HepG2 (cell line): ENCODE results near the gene ETFA.

Experiments used
- CENPX ChIP-seq: sonication (generic); formaldehyde crosslinking; IDR thresholded peaks from 2 replicates; pipeline ENCODE4 v1.9.0; 2021; ENCODE audit warnings: mild to moderate bottlenecking, missing genetic modification reagents, moderate library complexity
- CTCF ChIP-seq: sonication (generic); formaldehyde crosslinking; IDR thresholded peaks from 2 replicates; pipeline ENCODE4 v1.5.0; 2020; ENCODE audit warnings: mild to moderate bottlenecking, missing genetic modification reagents, moderate library complexity
- HNRNPUL1 ChIP-seq: fragments of 200-400 bp; formaldehyde crosslinking; IDR thresholded peaks from 2 replicates; pipeline ENCODE4 v1.6.1; 2017; ENCODE audit warnings: low read depth, mild to moderate bottlenecking, low read length, moderate library complexity
- ISL2 ChIP-seq: sonication (generic); formaldehyde crosslinking; IDR thresholded peaks from 2 replicates; pipeline ENCODE4 v1.5.0; 2020; ENCODE audit warnings: missing genetic modification reagents
- MTA3 ChIP-seq: sonication (generic); formaldehyde crosslinking; IDR thresholded peaks from 2 replicates; pipeline ENCODE4 v1.4.0; 2020; ENCODE audit warnings: missing genetic modification reagents
- NFYB ChIP-seq: sonication (generic); formaldehyde crosslinking; IDR thresholded peaks from 2 replicates; pipeline ENCODE4 v1.4.0; 2020; ENCODE audit warnings: missing genetic modification reagents
- PRDM10 ChIP-seq: sonication (generic); formaldehyde crosslinking; IDR thresholded peaks from 2 replicates; pipeline ENCODE4 v1.4.0; 2020; ENCODE audit warnings: low read depth, missing genetic modification reagents
- RNF219 ChIP-seq: sonication (generic); formaldehyde crosslinking; IDR thresholded peaks from 2 replicates; pipeline ENCODE4 v1.5.0; 2020; ENCODE audit warnings: mild to moderate bottlenecking, missing genetic modification reagents
- SP4 ChIP-seq: sonication (generic); formaldehyde crosslinking; IDR thresholded peaks from 2 replicates; pipeline ENCODE4 v1.8.1; 2023; ENCODE audit warnings: mild to moderate bottlenecking, missing genetic modification reagents
- SRF ChIP-seq: IDR thresholded peaks from 2 replicates; pipeline ENCODE4 v1.6.1; 2011; ENCODE audit warnings: mild to moderate bottlenecking, low read depth, low read length, moderate library complexity
- ZFP37 ChIP-seq: sonication (generic); formaldehyde crosslinking; IDR thresholded peaks from 2 replicates; pipeline ENCODE4 v1.4.0; 2020; ENCODE audit warnings: missing genetic modification reagents, borderline replicate concordance
- ZNF407 ChIP-seq: sonication (generic); formaldehyde crosslinking; IDR thresholded peaks from one replicate; pipeline ENCODE4 v1.5.1; 2020; ENCODE audit warnings: mild to moderate bottlenecking, missing genetic modification reagents; ENCODE audit errors: not compliant biosample characterization

GRCh38 chr15:76327191-76328105 lies 16.2 kb upstream of the ETFA start:
- no peak for TF ChIP-seq ISL2 (CRISPR knock-in tag)
- no peak for TF ChIP-seq SP4 (CRISPR knock-in tag)
- no peak for TF ChIP-seq HNRNPUL1
- no peak for TF ChIP-seq RNF219
- no peak for TF ChIP-seq CTCF (CRISPR knock-in tag)
- no peak for TF ChIP-seq NFYB (CRISPR knock-in tag)
- TF ChIP-seq ZFP37 (CRISPR knock-in tag), result no peak
- no peak for TF ChIP-seq SRF
- no peak for TF ChIP-seq CENPX (CRISPR knock-in tag)
- no peak for TF ChIP-seq PRDM10 (CRISPR knock-in tag)
- TF ChIP-seq ZNF407 (CRISPR knock-in tag), result no peak
- TF ChIP-seq MTA3 (CRISPR knock-in tag), result no peak
